GM21723 (cell line): ENCODE results near the gene FAM9A.

Experiments
- ATAC-seq: cut with Tn5 transposase; IDR thresholded peaks from one replicate; pipeline ENCODE4 v1.9.1; 2021; ENCODE audit warnings: mild to moderate bottlenecking, moderate library complexity; ENCODE audit not compliant: unreplicated experiment

The FAM9A gene

DNA sequence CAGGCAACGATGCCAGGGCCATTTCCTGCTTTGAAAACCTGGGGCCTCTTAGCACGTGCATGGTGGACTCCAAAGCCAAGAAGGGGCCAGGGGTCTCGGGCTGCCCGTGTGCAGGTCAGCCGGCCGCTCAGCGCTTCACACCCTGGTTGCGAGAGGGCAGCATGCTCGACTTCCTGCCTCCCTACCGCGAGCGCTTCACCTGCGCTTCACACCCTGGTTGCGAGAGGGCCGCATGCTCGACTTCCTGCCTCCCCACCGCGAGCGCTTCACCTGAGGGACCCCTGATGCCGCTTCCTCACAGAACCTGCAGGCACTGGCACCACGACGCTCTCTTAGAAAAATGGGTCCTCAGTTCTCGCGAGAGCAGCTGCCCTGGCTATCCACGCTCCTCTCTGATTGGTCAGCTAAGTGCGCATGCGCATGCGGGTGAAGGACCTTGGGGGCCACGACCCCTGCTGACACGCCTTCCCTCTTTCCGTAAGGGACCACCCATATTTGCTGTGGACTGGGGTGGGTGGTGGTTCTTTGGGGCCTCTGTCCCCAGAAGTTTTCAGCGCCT, at the start of gene FAM9A:
Gene FAM9A (minus strand): TSS at position 343 of the 559 bp plus-strand sequence. CDS start 1,212 bp downstream, outside the sequence.
- no peak for ATAC-seq

GRCh38 chrX:8850478-8850877, 49.3 kb upstream of the FAM9A start:
- ATAC-seq, result no peak

GRCh38 chrX:8849945-8850344, 48.8 kb upstream of the FAM9A start:
- no peak for ATAC-seq

DNA sequence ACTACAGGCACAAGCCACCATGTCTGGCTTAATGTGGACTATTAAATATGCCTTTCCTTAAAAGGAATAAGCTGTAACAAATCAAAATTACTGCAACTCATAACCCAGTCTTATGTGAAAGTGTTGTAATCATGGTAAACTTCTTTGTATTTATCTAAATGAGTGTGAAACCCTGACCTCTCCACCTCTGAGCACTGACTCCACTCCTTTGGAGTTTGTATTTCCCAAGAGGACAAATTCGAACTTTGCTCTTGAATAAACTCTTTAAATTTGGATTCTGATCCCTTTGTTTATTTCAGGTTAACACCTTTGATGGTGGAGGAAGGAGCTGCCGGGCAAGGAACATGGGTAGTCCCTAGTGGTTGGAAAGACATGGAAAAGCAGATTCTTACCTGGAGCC, 48.3 kb upstream of the FAM9A start:
- ATAC-seq, result no peak

DNA sequence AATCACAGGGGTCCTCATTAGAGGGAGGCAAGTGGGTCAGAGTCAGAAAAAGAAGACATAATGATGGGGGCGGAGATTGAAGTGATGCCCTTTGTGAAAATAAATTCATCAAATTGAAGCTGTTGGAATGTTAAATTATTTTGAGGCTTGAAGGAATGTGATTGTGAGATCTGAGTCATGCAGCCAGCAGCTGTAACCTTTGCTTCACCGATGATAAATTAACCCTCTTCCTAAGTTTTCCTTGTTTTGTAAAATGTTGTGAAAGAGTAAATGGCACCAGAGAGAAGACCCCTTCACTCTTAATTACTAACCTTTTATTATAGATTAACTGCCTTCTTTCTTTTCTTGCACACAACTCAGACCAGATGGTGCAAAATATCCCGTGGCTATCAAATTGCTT, 47.7 kb upstream of the FAM9A start:
- no peak for ATAC-seq

DNA sequence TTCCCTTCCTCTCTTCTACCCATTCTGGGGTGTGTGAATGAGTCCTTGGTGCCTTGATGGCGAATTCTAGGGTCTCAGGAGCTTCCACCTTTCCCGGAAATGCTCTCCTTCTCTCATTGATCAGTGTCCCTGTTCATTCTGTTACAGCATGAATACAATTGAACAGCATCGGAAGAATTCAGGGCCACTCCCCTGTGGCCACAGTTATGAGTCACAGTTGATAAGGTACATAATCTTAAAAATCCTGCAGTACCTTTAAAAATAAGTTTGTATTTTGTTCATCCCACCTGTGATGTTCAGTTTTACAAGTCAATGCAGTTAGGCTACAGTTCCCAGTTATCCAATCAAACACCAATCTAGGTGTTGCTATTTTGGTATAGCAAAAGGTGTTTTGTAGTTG, 47.3 kb upstream of the FAM9A start:
- no peak for ATAC-seq

DNA sequence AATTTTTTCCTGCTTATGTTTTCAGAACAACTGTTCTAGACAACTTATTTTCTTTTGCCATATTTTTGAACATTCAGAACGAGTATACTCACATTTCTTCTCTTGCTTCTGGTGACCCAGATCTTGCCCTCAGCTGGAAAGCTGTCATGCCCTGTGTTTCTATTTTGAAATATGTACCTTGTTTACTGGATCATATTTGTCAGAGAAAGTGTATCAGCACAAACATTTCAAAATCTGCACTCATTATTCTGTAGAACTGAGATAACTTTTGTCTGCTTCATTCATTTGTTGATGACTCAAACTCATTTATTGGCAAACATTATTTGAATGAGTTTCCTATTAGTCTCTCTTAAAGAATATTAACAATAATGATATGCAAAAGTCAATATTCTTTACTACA, 46.2 kb upstream of the FAM9A start:
- ATAC-seq, result no peak

GRCh38 chrX:8846266-8846665, 45.1 kb upstream of the FAM9A start:
- no peak for ATAC-seq

GRCh38 chrX:8845469-8845868, 44.3 kb upstream of the FAM9A start:
- ATAC-seq, result no peak

- no peak for ATAC-seq
Observed at GRCh38 chrX:8845060-8845459, 43.9 kb upstream of the FAM9A start.

- ATAC-seq, result no peak
Observed at GRCh38 chrX:8844157-8844556, 43.0 kb upstream of the FAM9A start.

GRCh38 chrX:8841911-8842310, 40.7 kb upstream of the FAM9A start:
- ATAC-seq, result no peak

- no peak for ATAC-seq
Observed at GRCh38 chrX:8834392-8834791, 33.2 kb upstream of the FAM9A start.

DNA sequence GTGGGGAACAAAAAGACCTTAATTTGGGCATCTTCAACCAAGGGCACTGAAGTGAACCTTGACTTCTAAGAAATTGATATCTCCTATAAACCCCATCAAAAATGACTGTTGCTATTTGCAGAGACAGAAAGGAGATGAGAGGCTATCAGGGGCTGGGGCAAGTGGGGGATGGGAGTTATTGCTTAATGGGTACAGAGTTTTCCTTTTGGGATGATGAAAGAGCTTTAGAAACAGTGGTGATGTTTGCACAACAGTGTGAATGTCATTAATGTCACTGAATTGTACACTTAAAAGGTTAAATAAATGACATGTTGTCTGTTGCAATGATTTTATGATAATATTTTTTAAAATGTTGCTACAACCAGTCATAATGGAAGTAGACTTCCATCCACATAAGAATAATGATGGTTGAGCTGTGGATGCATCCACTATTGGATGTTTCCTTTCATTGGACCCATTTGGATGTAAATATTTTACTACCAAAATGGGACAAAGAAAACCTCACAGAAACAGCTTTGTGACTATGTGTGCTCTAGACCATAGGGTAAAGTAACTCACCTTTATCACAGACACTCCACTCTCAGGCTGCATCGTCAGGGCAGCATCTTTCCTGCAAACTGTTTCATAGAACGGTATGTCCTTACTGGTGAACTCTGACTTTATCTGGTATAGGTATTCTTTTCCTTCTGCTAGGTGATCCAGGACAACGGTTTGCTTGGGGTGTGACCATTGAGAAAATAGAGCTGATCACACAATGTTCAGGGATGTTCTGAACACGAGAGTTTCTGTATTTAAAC, 31.6 kb upstream of the FAM9A start:
- ATAC-seq, result no peak

DNA sequence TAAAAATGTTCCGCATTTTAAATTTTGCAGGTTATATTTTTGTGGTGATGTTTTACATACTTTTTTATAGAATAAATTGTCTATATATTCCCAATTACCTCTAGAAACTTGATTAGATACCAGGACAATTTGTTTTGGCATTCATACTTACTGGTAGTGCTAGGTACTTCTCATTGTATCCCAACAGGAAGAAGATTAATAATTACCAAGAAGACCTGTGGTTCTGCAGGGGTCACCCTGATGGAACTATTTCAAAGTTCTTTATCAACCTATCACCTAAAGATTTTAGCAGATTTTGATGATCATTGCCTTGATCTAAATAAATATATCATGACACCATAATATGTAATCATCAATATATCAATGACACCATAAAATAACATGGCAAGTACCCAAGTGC, 22.5 kb upstream of the FAM9A start:
- ATAC-seq, result no peak

- ATAC-seq, result no peak
Observed at GRCh38 chrX:8822002-8822401, 20.8 kb upstream of the FAM9A start.

DNA sequence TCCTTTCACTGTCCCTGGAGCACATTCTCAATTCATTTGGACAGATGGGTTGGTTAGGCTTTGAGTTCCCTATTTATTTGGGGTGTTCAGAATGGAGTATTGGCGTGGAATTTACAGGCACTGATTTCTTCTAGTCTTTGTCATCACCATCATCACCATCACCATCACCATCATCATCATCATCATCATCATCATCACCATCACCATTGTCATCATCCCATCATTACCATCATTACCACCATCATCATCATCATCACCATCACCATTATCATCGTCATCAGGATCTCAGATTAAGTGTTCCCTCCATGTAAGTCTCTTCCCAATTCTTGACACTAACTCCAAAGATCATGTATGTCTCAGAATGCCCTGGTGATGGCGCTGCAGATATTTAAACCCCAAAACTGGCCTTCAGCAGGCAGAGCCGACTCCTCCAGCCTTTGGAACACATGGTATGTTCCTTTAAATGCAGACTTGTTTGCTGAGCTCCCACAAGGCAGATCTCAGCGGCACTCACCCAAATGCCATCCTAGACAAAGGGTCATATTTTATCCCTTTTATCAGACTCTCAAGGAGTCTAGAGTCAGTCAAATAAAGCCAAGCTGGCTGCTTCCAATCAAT, 19.8 kb upstream of the FAM9A start:
- no peak for ATAC-seq

- no peak for ATAC-seq
Observed at GRCh38 chrX:8815460-8816065, 14.4 kb upstream of the FAM9A start.

DNA sequence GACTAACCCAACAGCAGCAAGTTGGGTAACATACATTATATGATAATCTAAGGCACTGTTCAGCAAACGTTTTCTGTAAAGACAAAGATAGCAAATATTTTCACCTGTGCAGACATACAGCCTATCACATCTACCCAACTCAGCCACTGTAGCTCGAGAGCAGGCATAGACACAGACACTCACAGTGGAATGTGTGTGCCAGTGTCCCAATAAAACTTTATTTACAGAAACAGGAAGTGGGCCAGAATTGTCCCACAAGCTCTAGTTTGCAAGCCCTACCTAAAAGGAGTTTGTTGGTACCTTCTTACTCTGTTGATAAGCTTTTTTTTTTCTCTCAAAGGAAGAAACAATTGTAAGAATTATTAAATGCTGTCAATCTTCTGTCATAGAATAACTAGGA, 11.9 kb upstream of the FAM9A start:
- ATAC-seq, result no peak

DNA sequence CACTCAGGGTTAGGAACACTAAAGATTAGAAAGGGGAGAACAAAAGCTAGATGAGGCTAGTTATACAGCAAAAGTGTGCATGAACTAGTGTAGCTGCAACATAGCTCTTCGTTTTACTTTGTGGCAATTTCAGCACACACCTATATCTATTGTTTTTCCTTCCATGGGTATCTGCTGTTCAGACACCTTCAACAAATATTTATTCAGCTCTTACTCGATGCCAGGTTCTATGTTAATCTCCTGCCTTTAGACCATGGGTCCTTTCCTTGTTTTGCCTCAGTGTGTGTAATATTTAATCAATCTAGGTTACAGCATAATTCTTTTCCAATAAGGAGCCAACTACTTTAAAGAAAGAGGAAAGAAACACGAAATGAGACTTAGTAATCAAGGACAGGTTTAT, 10.4 kb upstream of the FAM9A start:
- ATAC-seq, result no peak

DNA sequence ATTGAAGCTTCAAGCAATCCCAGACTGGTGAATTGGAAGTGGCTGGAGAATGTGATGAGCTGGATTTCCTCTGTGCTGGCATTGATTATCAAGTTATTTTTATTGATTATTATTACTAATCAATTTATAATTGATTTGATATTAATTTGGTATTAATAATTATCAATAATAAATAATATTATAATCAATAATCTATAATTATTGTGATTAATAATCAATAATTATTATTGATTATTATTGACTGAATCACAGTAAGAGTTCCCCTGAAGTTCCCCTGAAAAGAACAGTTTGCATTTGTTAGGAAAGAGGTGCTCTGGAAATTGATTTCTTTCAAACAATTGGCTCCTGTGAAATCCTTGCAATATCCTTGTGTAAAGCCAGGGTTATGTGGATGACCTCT, 7.5 kb upstream of the FAM9A start:
- no peak for ATAC-seq

GRCh38 chrX:8805974-8806373, 4.8 kb upstream of the FAM9A start:
- no peak for ATAC-seq
